Measurements from ENCODE around the gene DDX1. TPM values are rescaled to one million over a fixed set of nuclear protein-coding genes. Genes with fewer than 3 reads are reported as not detected.

The DDX1 gene
- polyA plus RNA-seq, 1 donor (not counting 4 experiments of a cell fraction or from before 2014, with no cell fraction given) = 140 TPM

DNA sequence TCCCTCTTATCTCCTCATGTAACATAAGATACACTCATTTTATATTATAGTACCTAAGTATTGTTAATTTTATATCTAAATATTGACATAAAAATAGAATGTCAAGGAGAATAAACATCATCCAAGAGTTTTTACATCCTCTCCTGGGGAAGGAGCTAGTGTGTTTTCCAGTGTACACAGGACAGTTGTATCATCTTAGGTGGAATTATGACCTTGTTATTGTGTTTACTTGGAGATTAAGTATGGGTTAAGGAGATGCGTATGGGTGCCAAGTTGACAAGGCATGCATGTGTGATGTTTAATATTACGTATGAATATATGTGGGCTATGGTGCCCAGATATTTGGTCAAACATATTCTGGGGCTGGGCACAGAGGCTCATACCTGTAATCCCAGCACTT is 11.2 kb upstream of the DDX1 start:
- dilution Hi-C loops (cut with MboI; ENCODE audit: extremely low pct_ligation_motif_present, low sequenced_read_pairs) = no loop called here
- no peaks in the 10 kb centered on the region for H3K36me3 ChIP-seq (ENCODE audit: control insufficient read depth in 2 of 2, extremely low read depth in 1 of 2, insufficient read depth in 2 of 2, low read length in 2 of 2)
- H3K9me3 ChIP-seq (ENCODE audit: control insufficient read depth, low read depth, low read length) = no peaks in the 10 kb centered on the region
- no peak overlapping the region for H2AFZ ChIP-seq (ENCODE audit: control insufficient read depth, low read length)
- H4K20me1 ChIP-seq (ENCODE audit: control insufficient read depth, extremely low read depth, insufficient read depth, low read length) = no peaks in the 10 kb centered on the region
- H3K4me3 ChIP-seq (ENCODE audit: control insufficient read depth in 2 of 3, extremely low read depth in 1 of 3, insufficient read depth in 2 of 3, low read depth in 1 of 3, low read length in 3 of 3) = no peak overlapping the region
- H3K4me1 ChIP-seq (ENCODE audit: control insufficient read depth, extremely low read depth, insufficient read depth, low read length) = no peaks in the 10 kb centered on the region
- TF ChIP-seq CTCF (optimal IDR thresholded peaks at IDR 0.05 in 1 of 3, IDR thresholded peaks at IDR 0.05 in 1 of 3, conservative IDR thresholded peaks at IDR 0.05 in 1 of 3; ENCODE audit: extremely low read depth in 1 of 3, insufficient read depth in 2 of 3, low read length in 3 of 3) (no peak), EZH2 (IDR thresholded peaks at IDR 0.05; ENCODE audit: low read length) (no peak)
- no peaks in the 10 kb centered on the region for H3K9me1 ChIP-seq (ENCODE audit: control insufficient read depth, extremely low read depth, insufficient read depth, low read length)
- H3K27me3 ChIP-seq (ENCODE audit: control insufficient read depth, extremely low read depth, insufficient read depth, low read length) = no peaks in the 10 kb centered on the region
- H3K9ac ChIP-seq (ENCODE audit: control insufficient read depth, extremely low read depth, insufficient read depth, low read length) = no peak overlapping the region
- H3K4me2 ChIP-seq (ENCODE audit: control insufficient read depth, extremely low read depth, insufficient read depth, low read depth, low read length) = no peak overlapping the region
- H3K79me2 ChIP-seq (ENCODE audit: control insufficient read depth, insufficient read depth, low read length) = no peaks in the 10 kb centered on the region
- DNase-seq (ENCODE audit: low read depth, low spot score) (no peak), FAIRE-seq (no peak)
- no peak overlapping the region for H3K27ac ChIP-seq (ENCODE audit: control insufficient read depth, insufficient read depth, low read length)

GRCh38 chr2:15582710-15583357 is 8.8 kb upstream of the DDX1 start:
- Histone ChIP-seq H3K4me1 (ENCODE audit: control insufficient read depth, extremely low read depth, insufficient read depth, low read length) (no peaks in the 10 kb centered on the region), H3K9me1 (ENCODE audit: control insufficient read depth, extremely low read depth, insufficient read depth, low read length) (no peaks in the 10 kb centered on the region), H3K36me3 (ENCODE audit: control insufficient read depth in 2 of 2, extremely low read depth in 1 of 2, insufficient read depth in 2 of 2, low read length in 2 of 2) (no peaks in the 10 kb centered on the region), H3K79me2 (ENCODE audit: control insufficient read depth, insufficient read depth, low read length) (no peaks in the 10 kb centered on the region), H4K20me1 (ENCODE audit: control insufficient read depth, extremely low read depth, insufficient read depth, low read length) (no peaks in the 10 kb centered on the region), H3K27ac (ENCODE audit: control insufficient read depth, insufficient read depth, low read length) (no peak overlapping the region), H2AFZ (ENCODE audit: control insufficient read depth, low read length) (no peak overlapping the region), H3K27me3 (ENCODE audit: control insufficient read depth, extremely low read depth, insufficient read depth, low read length) (no peaks in the 10 kb centered on the region), H3K4me3 (ENCODE audit: control insufficient read depth in 2 of 3, extremely low read depth in 1 of 3, insufficient read depth in 2 of 3, low read depth in 1 of 3, low read length in 3 of 3) (no peak overlapping the region), H3K4me2 (ENCODE audit: control insufficient read depth, extremely low read depth, insufficient read depth, low read depth, low read length) (no peak overlapping the region), H3K9me3 (ENCODE audit: control insufficient read depth, low read depth, low read length) (no peaks in the 10 kb centered on the region), H3K9ac (ENCODE audit: control insufficient read depth, extremely low read depth, insufficient read depth, low read length) (no peak overlapping the region)
- dilution Hi-C loops (cut with MboI; ENCODE audit: extremely low pct_ligation_motif_present, low sequenced_read_pairs) = no loop called here
- FAIRE-seq (no peak), DNase-seq (ENCODE audit: low read depth, low spot score) (no peak)
- TF ChIP-seq CTCF (optimal IDR thresholded peaks at IDR 0.05 in 1 of 3, IDR thresholded peaks at IDR 0.05 in 1 of 3, conservative IDR thresholded peaks at IDR 0.05 in 1 of 3; ENCODE audit: extremely low read depth in 1 of 3, insufficient read depth in 2 of 3, low read length in 3 of 3) (no peak), EZH2 (IDR thresholded peaks at IDR 0.05; ENCODE audit: low read length) (no peak)

Data from keratinocyte (primary cell).